Chondrocyte (in vitro differentiated cells): Measurements from ENCODE around the gene SMIM44. TPM values are rescaled to one million over a fixed set of nuclear protein-coding genes. Genes with fewer than 3 reads are reported as not detected.

ENCODE experiments used
- DNase-seq: peaks from one replicate; pipeline ENCODE4 v3.0.0; 2021; ENCODE audit warnings: mixed read lengths, low spot score
- H3K27ac Mint-ChIP-seq: one replicate; pipeline ENCODE4 v1.8.0; 2021; ENCODE audit warnings: mild to moderate bottlenecking, moderate library complexity, mixed read lengths; ENCODE audit not compliant: unreplicated experiment
- H3K27me3 Mint-ChIP-seq: 2 replicates; pipeline ENCODE4 v1.8.0; 2021; ENCODE audit warnings: low read depth, mixed read lengths
- H3K36me3 Mint-ChIP-seq: 2 replicates; pipeline ENCODE4 v1.8.0; 2021; ENCODE audit warnings: low read depth, mixed read lengths
- H3K4me1 Mint-ChIP-seq: 2 replicates; pipeline ENCODE4 v1.8.0; 2021; ENCODE audit warnings: low read depth, mild to moderate bottlenecking, mixed read lengths
- H3K4me3 Mint-ChIP-seq: one replicate; pipeline ENCODE4 v1.8.0; 2021; ENCODE audit warnings: mild to moderate bottlenecking, moderate library complexity, mixed read lengths; ENCODE audit not compliant: unreplicated experiment
- H3K9me3 Mint-ChIP-seq: 2 replicates; pipeline ENCODE4 v1.8.0; 2021; ENCODE audit warnings: low read depth, mixed read lengths
- CTCF ChIP-seq: fragments of 200-600 bp; sonication (generic); IDR thresholded peaks from 2 replicates; pipeline ENCODE4 v1.5.0; 2021; ENCODE audit warnings: antibody characterized with exemption, mild to moderate bottlenecking, moderate library complexity
- total RNA-seq: library from RNA; stranded (reverse); gene quantifications from 3 replicates; pipeline ENCODE4 v1.2.1, GENCODE V29; 2021

Gene SMIM44
- total RNA-seq, 1 donor from 2014 or later = not detected

GRCh38 chr19:3434630-3435553 lies 48.3 kb downstream of the SMIM44 start:
- Mint-ChIP-seq H3K36me3 (peaks cover 21% of the 10 kb centered on the region), H3K27ac (peak overlapping the region; percentile 99), H3K4me1 (peaks cover 18% of the 10 kb centered on the region), H3K4me3 (peak overlapping the region; percentile 90), H3K27me3 (no peaks in the 10 kb centered on the region), H3K9me3 (peaks cover 3% of the 10 kb centered on the region)
- no peak for TF ChIP-seq CTCF
- DNase-seq = peak; percentile 100

DNA sequence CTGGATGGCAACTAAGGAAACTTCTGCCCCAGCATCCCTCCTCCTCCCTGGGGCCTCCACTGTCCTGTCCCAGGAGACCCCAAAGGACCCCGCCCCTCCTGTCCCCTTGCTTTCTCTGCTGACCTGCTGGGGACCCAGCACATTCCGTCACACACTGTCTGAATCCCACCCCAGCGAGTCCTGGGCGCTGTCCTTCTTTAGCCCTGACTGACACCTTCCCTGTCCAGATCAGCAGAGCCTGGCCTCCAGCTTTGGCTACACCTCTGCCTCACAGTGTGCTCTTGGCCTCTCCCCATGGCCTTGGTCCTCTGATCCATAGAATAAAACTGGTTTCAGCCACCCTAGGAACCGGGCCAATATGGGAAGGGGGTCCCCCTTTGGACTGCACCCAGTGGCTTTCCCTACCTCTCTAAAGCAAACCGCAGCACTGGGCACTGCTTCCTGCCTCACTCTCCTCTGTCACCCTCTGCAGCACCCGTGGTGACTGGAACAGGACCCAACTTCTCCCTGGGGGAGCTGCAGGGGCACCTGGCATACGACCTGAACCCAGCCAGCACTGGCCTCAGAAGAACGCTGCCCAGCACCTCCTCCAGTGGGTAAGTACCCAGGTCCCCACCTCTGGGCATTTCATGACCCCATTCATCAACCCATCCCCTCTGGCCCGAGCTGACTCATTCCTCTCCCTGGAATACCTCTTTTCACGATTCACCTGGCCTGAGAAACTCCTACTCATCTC lies 49.3 kb downstream of the SMIM44 start:
- peak overlapping the region; percentile 28 for H3K4me3 Mint-ChIP-seq
- no peak for TF ChIP-seq CTCF
- no peak for DNase-seq
- peaks cover 22% of the 10 kb centered on the region for H3K4me1 Mint-ChIP-seq
- peaks cover 3% of the 10 kb centered on the region for H3K9me3 Mint-ChIP-seq
- H3K36me3 Mint-ChIP-seq = peaks cover 21% of the 10 kb centered on the region
- no peaks in the 10 kb centered on the region for H3K27me3 Mint-ChIP-seq
- H3K27ac Mint-ChIP-seq = peak overlapping the region; percentile 99

GRCh38 chr19:3433313-3433712 lies 49.9 kb downstream of the SMIM44 start:
- Mint-ChIP-seq H3K27ac (peak overlapping the region; percentile 17), H3K4me1 (peaks cover 28% of the 10 kb centered on the region), H3K36me3 (peaks cover 21% of the 10 kb centered on the region), H3K9me3 (peaks cover 3% of the 10 kb centered on the region), H3K27me3 (no peaks in the 10 kb centered on the region), H3K4me3 (no peak overlapping the region)
- TF ChIP-seq CTCF = no peak
- DNase-seq = no peak

Other genes with a start within 250 kb of the SMIM44 start
- 81.5 to 85.5 TPM (median 83.4 TPM) in 3 replicates for gene NFIC, start 116.9 kb downstream of the SMIM44 start, total RNA-seq
- not detected in 3 replicates for gene SMIM24, start 2.9 kb downstream of the SMIM44 start, total RNA-seq
- 9.9 to 10.3 TPM (median 10.1 TPM) in 3 replicates for gene DOHH, start 17.2 kb upstream of the SMIM44 start, total RNA-seq
- 35.0 to 37.6 TPM (median 36.5 TPM) in 3 replicates for gene FZR1, start 22.9 kb upstream of the SMIM44 start, total RNA-seq
- 0.35 to 0.65 TPM (median 0.56 TPM) in 3 replicates for gene TEKTIP1, start 55.7 kb upstream of the SMIM44 start, total RNA-seq
- 65.8 to 101 TPM (median 98.4 TPM) in 3 replicates for gene MFSD12, start 74.1 kb upstream of the SMIM44 start, total RNA-seq
- gene HMG20B, start 89.5 kb upstream of the SMIM44 start, total RNA-seq = 60.9 to 69.3 TPM (median 68.2 TPM) in 3 replicates
- gene GIPC3, start 102.0 kb upstream of the SMIM44 start, total RNA-seq = 0.15 to 3.3 TPM (median 2.2 TPM) in 3 replicates
- 5.4 to 5.8 TPM in 2 of 3 replicates, not detected in the other for gene TBXA2R, start 123.4 kb upstream of the SMIM44 start, total RNA-seq
- 18.6 to 22.0 TPM (median 19.5 TPM) in 3 replicates for gene CACTIN, start 143.3 kb upstream of the SMIM44 start, total RNA-seq
- gene PIP5K1C, start 217.0 kb upstream of the SMIM44 start, total RNA-seq = 81.0 to 98.4 TPM (median 85.5 TPM) in 3 replicates
- not detected in 3 replicates for gene TJP3, start 224.9 kb upstream of the SMIM44 start, total RNA-seq